Astrocyte of the spinal cord (primary cell): ENCODE results near the gene ZBTB42.

Experiments
- DNase-seq: peaks from one replicate; pipeline ENCODE4 v3.0.0; 2011; ENCODE audit warnings: low read depth, low spot score
- H3K4me3 ChIP-seq: 2 replicates; pipeline ENCODE4 v1.5.1; 2011; ENCODE audit warnings: low read depth, mild to moderate bottlenecking, low read length, moderate library complexity
- in situ Hi-C: cut with HindIII; loops from 2 replicates; pipeline ENCODE4 v1.10.0; 2017; ENCODE audit warnings: low sequenced_read_pairs
- TF ChIP-seq, protein P1 (sequence below): IDR thresholded peaks from 2 replicates; pipeline ENCODE4 v1.5.1; 2012; ENCODE audit warnings: low read depth, mild to moderate bottlenecking, low read length, inconsistent platforms

The ZBTB42 gene

GRCh38 chr14:104792101-104792884, 8.6 kb upstream of the ZBTB42 start:
- in situ Hi-C loops = no loop called here
- H3K4me3 ChIP-seq = no peak overlapping the region
- DNase-seq = no peak
- TF ChIP-seq, protein P1, sequence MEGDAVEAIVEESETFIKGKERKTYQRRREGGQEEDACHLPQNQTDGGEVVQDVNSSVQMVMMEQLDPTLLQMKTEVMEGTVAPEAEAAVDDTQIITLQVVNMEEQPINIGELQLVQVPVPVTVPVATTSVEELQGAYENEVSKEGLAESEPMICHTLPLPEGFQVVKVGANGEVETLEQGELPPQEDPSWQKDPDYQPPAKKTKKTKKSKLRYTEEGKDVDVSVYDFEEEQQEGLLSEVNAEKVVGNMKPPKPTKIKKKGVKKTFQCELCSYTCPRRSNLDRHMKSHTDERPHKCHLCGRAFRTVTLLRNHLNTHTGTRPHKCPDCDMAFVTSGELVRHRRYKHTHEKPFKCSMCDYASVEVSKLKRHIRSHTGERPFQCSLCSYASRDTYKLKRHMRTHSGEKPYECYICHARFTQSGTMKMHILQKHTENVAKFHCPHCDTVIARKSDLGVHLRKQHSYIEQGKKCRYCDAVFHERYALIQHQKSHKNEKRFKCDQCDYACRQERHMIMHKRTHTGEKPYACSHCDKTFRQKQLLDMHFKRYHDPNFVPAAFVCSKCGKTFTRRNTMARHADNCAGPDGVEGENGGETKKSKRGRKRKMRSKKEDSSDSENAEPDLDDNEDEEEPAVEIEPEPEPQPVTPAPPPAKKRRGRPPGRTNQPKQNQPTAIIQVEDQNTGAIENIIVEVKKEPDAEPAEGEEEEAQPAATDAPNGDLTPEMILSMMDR = no peak

DNA sequence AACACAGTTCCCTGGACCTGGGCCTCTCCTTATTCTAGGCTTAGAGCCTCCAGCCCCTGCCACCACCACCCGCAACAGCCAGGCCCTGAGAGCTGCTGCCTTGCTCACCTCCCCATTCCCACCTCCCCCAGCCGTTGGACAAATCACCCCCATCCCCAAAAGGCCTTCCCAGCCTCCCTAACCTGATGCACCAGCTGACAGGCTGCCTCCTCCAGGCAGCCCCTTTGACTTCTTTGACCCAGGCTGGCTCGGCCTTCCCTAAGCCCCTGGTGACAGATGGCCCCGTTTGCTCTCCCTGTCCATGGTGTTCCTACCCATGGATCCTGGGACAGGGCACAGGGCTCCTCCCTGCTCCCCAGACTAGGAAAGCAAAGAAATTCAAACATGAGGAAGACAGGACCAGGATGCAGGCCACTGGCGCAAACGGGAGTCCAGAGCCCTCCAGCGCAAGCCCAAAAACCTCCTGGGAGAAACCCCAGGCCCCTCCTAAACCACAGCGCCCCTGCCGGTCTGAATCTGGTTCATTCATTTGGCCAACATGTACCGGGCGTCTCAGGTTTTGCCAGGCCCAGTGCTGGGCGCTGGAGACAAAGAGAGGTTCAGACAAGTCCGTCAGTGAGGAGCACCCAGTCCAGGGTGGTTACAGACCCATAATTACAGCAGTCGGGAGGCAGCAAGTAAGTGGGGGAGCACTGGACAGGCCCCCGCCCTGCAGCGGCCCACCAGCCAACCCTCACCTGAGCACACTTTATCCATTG, 7.8 kb upstream of the ZBTB42 start:
- in situ Hi-C loops = no loop called here
- no peak overlapping the region for H3K4me3 ChIP-seq
- TF ChIP-seq, protein P1 = peak; percentile 6
- no peak for DNase-seq

- in situ Hi-C loops = no loop called here
- H3K4me3 ChIP-seq = peak overlapping the region; percentile 74
- no peak for DNase-seq
- TF ChIP-seq, protein P1 = no peak
Measured at GRCh38 chr14:104793703-104793959, 7.3 kb upstream of the ZBTB42 start.

DNA sequence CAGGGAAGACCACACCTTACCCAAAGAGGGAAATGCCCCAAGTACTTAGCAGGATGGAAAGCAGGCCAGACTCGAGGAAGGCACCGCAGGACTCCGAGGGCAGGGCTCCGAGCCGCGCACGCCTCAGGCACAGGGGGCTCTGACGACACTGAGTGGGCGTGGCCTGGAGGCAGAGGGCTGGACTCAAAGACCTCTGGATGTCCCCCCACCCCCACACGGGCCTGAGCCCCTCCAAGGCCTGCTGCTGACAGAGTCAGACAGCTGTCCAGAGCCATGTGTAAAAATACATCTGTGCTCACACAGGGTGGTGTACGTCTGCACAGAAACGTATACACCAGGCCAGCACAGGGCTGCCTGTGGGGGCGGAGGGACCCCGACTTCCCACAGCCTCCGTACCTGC, 6.8 kb upstream of the ZBTB42 start:
- TF ChIP-seq, protein P1 = no peak

GRCh38 chr14:104794631-104794992, 6.3 kb upstream of the ZBTB42 start:
- TF ChIP-seq, protein P1 = no peak
- in situ Hi-C loops = no loop called here
- DNase-seq = peak; percentile 14
- peak overlapping the region; percentile 74 for H3K4me3 ChIP-seq

More for the DNA sequence above, 6.8 kb upstream of the ZBTB42 start:
- in situ Hi-C loops = no loop called here
- peak overlapping the region; percentile 74 for H3K4me3 ChIP-seq
- peak; percentile 63 for DNase-seq

DNA sequence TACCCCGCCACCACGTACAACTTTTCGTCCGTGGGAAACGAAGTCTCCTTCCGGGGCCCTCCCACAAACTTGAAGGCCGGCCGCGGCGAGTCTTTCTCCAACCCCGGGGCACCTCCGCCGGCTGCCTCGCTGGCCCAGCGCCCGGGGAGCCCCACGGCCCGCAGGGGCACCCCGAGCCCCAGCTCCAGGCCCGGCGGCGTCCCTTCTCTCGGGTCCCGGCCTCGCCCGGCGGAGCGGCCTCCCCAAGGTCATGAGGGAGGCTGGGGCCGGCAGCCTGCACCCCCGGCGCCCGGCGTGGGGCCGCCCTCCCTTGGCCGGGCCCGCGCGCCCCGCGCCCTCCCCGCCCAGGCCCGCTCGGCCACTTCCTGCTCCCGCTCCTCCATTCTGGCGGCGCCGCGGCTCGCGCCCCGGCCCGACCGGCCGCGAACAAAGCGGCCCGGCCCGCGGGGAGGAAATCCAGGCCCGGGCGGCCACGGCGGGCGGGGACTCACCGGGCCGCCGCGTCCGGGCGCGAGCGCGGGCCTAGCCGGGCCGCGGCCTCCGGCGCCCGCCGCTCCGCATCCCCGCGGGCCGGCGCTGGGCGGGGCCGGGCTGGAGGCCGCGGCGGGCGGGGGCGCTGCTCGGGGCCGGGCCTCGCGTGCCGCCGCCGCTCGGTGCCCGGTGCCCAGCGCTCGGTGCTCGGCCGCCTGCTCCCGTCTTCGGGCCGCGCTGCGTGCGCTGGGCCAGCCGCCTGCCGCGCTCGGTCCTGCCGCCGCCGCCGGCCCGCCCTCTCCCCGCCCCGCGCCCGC, 5.7 kb upstream of the ZBTB42 start, which contains the start of gene AKT1:
AKT1 (minus strand) TSS at position 756 of the 788 bp plus-strand sequence. CDS start 3,105 bp downstream, outside the sequence.
- in situ Hi-C loops = no loop called here
- peak within 1 kb of the TSS; percentile 74 for H3K4me3 ChIP-seq
- TF ChIP-seq, protein P1 = no peak
- DNase-seq = no peak
